GM10248 (cell line): ENCODE results near the gene CA10.

Experiments
- CTCF ChIA-PET: fragments of 300-600 bp; sonication (Branson Sonifier 250); formaldehyde crosslinking; extraction: SDS; loops from one replicate; lab custom pipeline; 2021; ENCODE audit warnings: antibody characterized with exemption; lab: Yijun Ruan, JAX
- POLR2A ChIA-PET: fragments of 350-650 bp; sonication (Branson Sonifier 250); formaldehyde crosslinking; extraction: SDS; loops from one replicate; lab custom pipeline; 2020; ENCODE audit warnings: antibody characterized with exemption; lab: Yijun Ruan, JAX
- DNase-seq: peaks from one replicate; pipeline ENCODE4 v3.0.0; 2012; ENCODE audit errors: extremely low spot score
- TF ChIP-seq, protein P1 (sequence below): IDR thresholded peaks from 2 replicates; pipeline ENCODE4 v1.5.1; 2012; ENCODE audit warnings: mild to moderate bottlenecking, low read depth; ENCODE audit errors: extremely low read depth, missing control alignments, control extremely low read depth

The CA10 gene

DNA sequence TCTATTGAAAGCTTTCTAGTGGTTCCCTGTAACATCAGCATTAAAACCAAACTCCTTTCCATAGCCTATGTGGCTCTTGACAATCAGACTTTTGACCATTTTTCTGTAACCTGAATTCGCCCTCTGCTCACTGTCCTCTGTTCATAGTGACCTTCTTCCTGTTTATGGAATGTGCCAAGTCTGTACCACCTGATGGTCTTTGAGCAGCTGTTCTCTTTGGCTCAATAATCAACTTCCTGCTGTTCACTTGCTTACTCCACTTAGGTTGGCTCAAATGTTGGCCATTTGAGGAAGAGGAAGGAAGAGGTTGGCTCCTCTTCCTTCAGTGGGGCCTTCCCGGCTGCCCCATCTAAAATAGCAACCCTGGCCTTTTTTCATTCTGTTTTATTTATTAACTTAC, 251.5 kb downstream of the CA10 start:
- ChIA-PET CTCF (interaction anchor here (1.5 kb wide), 1 partner anchor 78 kb away, joined by 3 read pairs; no protein-coding TSS in a partner anchor), POLR2A (no interaction called here)
- no peak for DNase-seq
- TF ChIP-seq, protein P1, sequence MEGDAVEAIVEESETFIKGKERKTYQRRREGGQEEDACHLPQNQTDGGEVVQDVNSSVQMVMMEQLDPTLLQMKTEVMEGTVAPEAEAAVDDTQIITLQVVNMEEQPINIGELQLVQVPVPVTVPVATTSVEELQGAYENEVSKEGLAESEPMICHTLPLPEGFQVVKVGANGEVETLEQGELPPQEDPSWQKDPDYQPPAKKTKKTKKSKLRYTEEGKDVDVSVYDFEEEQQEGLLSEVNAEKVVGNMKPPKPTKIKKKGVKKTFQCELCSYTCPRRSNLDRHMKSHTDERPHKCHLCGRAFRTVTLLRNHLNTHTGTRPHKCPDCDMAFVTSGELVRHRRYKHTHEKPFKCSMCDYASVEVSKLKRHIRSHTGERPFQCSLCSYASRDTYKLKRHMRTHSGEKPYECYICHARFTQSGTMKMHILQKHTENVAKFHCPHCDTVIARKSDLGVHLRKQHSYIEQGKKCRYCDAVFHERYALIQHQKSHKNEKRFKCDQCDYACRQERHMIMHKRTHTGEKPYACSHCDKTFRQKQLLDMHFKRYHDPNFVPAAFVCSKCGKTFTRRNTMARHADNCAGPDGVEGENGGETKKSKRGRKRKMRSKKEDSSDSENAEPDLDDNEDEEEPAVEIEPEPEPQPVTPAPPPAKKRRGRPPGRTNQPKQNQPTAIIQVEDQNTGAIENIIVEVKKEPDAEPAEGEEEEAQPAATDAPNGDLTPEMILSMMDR: no peak

DNA sequence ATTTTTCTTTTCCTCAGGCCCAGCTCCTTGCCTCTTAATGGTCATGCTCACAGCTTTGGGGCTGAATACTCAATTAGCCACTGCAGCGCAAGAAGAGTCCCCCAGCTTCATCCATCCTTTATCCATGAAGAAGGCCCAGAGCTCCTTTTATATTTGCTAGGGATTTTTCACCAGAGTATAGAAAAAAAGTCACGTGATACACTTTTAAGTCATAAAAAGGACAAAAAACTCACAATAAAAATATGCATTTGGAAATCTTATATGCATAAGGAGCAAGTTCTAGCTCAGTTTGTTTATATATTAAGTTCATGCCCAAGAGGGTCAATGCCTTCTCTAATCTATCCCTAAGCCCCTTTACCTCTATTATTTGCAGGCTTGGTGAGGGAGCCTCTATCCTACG, 254.1 kb downstream of the CA10 start:
- CTCF ChIA-PET: no interaction called here
- DNase-seq: no peak
- POLR2A ChIA-PET: no interaction called here
- TF ChIP-seq, protein P1: no peak

DNA sequence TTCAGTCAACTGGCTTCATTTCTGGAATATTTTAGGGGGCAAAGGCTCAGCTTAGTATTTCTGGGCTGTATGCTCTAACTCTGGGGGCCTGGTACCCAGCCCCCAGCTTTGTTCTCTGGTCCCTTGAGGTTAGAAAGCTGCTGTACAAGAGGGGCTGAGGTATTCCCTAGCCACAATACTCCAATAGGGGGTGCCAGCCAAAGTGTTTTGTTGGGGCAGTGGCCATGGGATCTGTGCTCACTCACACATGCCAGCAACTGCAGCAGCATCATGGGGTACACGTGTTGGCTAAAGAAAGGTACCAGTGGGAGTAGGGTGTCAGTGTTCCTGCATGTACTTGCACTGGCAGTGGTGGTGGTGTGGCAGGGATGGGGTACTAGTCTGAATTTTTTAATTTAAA, 257.3 kb downstream of the CA10 start:
- POLR2A ChIA-PET: no interaction called here
- CTCF ChIA-PET: interaction anchor here (1.0 to 1.4 kb wide), 3 partner anchors 11 to 24 kb away, joined by 3 read pairs; no protein-coding TSS in a partner anchor
- no peak for DNase-seq
- TF ChIP-seq, protein P1: no peak

DNA sequence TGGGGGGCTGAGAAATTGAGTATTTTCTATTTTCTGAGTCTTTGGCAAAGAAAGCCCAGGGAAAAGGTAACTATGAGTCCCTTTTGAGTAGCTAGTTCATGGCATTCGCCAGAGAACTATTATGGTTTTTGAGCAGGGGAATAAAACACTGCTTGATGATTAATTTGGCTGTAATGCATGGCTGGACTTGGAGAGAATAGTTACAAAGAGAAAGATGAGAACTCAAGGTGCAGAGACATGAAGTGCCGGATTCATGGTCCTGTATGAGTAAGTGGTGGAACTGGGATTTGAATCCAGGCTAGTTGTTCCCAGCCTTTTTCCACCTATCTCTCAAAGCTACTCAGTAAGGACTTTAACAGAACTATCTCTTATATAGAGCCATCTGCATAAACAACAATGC, 266.6 kb downstream of the CA10 start:
- POLR2A ChIA-PET: no interaction called here
- TF ChIP-seq, protein P1: no peak
- no peak for DNase-seq
- CTCF ChIA-PET: interaction anchor here (1.3 kb wide), 1 partner anchor 10 kb away, joined by 4 read pairs; no protein-coding TSS in a partner anchor

GRCh38 chr17:51890710-51891109, 267.8 kb downstream of the CA10 start:
- POLR2A ChIA-PET: no interaction called here
- CTCF ChIA-PET: interaction anchor here (1.1 kb wide), 1 partner anchor 9 kb away, joined by 4 read pairs; no protein-coding TSS in a partner anchor
- no peak for DNase-seq
- TF ChIP-seq, protein P1: no peak

DNA sequence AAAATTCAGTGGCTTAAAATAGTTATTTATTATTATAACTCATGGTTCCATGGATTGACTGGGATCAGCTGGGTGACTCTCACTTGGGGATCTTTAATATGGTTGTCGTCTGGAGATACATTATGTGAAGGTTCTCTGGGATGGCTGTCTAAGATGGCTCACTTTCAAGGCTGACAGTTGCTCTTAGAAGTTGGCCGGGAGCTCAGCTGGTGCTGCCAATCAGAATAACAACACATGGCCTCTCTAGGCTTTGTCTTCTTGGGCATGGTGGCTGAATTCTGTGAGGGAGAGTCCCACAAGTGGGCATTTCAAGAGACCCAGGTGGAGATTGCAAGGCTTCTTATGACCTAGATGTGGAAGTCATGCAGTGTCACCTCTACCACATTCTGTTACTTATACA, 269.7 kb downstream of the CA10 start:
- ChIA-PET CTCF (no interaction called here), POLR2A (no interaction called here)
- DNase-seq: no peak
- TF ChIP-seq, protein P1: no peak
